NK-92 (cell line): ENCODE data around the gene TH.

Source experiments
- DNase-seq: peaks from one replicate; lab custom pipeline; 2025; ENCODE audit not compliant: unreplicated experiment; lab: John Stamatoyannopoulos, UW

TH gene

GRCh38 chr11:2163428-2163978 is 8.1 kb downstream of the TH start:
- no peak for DNase-seq

DNA sequence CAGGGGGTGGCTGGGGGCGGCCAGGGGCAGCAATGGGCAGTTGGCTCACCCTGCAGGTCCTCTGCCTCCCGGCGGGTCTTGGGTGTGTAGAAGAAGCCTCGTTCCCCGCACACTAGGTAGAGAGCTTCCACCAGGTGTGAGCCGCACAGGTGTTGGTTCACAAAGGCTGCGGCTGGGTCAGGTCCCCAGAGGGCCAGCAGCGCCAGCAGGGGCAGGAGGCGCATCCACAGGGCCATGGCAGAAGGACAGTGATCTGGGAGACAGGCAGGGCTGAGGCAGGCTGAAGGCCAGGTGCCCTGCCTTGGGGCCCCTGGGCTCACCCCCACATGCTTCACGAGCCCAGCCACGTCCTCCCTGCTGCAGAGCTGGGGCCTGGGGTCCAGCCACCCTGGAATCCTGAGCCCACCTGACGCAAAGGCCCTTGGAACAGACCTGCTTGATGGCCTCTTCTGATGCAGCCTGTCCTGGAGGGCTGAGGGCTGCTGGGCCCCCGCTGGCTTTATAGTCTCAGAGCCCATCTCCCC is 10.8 kb downstream of the TH start, which contains the start of gene INS:
INS (minus strand) TSS at position 474 of the 524 bp plus-strand sequence; CDS start at position 236, 238 bp downstream.
- no peak for DNase-seq

DNA sequence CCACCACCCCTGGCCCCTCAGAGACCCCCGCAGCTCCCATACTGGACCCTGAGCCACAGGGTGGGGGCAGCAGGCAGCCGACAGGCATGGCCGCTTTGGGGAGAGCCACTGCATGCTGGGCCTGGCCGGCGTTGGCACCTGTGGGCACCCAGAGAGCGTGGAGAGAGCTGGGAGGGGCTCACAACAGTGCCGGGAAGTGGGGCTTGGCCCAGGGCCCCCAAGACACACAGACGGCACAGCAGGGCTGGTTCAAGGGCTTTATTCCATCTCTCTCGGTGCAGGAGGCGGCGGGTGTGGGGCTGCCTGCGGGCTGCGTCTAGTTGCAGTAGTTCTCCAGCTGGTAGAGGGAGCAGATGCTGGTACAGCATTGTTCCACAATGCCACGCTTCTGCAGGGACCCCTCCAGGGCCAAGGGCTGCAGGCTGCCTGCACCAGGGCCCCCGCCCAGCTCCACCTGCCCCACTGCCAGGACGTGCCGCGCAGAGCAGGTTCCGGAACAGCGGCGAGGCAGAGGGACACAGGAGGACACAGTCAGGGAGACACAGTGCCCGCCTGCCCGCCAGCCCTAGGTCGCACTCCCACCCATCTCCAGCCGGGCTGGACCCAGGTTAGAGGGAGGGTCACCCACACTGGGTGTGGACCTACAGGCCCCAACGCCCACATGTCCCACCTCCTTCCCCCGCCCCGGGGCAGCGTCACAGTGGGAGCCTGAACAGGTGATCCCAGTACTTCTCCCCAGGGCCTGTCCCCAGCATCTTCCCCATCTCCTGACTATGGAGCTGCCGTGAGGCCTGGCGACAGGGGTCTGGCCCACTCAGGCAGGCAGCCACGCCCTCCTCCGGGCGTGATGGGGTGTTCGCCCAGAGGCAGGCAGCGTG is 11.8 kb downstream of the TH start:
- no peak for DNase-seq

DNA sequence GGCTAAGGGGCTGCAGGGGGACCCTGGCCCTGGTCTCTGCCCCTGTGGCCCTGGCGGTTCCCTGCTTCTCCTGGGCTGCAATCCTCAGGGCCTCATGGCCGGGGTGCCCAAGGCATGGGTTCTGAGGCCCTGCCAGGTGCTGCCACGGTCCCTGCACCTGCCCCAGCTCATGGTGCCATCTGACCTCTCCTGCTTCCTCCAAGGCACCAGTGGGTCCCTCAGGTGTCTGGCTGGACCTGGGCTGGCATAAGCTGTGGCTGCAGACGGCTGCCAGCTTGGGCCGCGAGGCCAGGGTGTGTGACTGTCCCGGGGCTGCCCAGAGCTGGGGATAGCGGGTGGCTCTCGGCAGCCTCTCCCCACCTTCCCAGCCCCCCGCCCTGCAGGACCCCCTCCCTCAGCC is 12.6 kb downstream of the TH start:
- no peak for DNase-seq

- DNase-seq: no peak
Measured at GRCh38 chr11:2158296-2158737, 13.3 kb downstream of the TH start.

DNA sequence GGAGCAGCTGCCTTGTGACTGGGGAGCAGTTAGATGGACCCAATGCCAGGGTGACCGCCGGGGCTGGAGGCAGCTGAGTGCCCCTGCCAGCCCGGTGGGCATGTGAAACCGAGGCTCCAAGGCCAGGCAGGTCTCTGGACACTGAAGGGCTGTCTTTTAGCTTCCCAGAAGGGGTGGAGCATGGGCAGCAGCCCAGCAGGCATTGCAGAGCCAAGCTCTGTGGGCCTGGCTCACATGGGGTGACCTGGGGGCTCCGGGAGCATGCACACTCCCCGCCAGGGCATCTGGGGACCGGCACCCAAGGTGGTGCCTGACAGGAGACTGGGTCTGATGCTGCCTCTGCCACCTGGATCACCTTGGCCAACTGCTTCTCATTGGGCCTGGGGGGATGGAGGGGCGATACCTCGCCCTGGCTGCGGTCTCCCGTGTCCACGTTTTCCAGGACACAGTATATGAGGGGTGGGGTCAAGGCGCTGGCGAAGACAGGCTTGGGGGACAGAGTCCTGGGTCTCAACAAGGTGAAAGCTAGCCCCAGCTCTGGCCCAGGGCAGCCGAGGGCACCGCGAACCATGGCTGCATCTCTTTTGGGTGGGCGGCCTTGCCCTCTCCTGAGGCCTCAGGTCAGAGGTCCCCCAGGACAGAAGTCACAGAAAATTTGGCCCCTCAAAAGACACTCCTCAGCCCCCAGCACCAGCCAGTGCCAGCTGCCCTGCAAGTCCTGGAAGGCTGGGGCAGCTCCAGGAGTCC is 14.1 kb downstream of the TH start:
- no peak for DNase-seq

GRCh38 chr11:2156416-2157182 is 15.0 kb downstream of the TH start:
- no peak for DNase-seq

- DNase-seq: no peak
Measured at GRCh38 chr11:2155511-2155910, 16.1 kb downstream of the TH start.

DNA sequence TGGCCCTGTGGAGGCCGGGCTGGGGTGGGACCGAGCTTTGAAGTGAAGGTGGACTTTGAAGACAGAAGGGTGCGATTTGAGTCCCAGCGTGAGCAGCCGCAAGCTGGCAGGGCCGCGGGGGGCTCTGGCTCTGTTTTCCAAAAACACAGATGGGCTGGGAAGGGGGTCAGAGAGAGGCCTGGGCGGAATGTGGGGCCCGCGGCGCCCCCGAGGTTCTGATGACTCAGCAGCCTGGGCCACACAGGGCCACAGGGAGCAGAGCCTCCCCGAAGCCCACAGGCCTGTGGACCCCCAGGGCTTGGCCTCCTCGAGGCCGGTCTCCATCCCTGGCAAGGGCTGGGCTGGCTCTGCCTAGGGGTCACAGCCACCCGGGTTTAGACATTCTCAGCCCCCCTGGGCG is 16.7 kb downstream of the TH start:
- DNase-seq: no peak

DNA sequence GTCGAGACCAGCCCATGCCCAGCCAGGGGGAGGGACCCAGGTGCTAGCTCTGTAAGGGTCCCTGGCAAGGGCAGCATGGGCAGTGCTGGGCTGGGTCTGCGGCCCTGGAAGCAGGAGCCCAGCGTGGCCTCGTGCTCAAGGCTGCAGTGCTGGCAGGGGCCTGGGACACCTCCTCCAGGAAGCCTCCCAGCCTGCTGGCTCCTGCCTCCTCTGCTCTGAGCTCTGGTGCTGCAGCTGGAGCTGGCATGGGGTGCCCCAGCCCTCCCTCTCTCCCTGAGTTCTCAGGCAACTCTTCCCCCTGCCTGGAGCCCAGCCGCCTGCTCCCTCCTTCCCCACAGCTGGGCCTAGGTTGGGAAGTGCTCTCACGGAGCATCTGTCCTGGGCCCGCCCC is 17.4 kb downstream of the TH start:
- DNase-seq: no peak

- no peak for DNase-seq
Measured at GRCh38 chr11:2153581-2154194, 17.9 kb downstream of the TH start.

DNA sequence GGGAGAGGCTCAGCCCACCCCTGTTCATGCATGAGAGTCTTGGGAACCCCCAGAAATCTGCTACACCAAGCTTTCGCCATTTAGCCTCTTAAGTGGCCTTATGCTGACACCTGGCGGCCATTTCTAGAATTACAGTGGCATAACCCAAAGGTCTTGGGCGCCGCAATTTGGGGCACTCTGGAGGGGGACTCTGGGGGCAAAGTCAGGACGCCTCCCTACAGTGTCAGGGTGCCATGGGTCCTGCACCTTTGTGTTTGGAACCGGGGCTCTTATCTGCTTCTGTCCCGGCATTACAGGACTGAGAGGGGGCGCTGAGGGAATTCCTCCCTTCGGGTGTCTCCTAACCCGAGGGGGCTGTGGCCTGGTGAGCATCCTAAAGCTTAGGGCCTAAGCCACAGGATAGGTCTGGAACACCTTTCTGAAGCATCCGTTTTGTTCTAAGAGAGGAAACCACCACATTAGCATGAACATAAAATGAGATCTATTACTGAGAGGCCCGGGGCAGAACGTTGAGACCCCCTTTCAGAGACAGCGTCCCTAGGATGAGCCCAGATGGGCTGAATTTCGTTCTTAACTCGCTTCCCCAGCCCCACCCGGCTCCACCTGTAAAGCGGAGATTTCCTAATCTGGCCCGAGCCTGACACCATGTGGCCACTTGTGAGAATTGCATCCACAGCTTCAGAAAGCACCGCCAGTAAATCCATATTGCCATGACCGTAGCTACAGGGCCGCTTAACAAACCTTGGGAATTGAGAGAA is 19.9 kb downstream of the TH start:
- DNase-seq: no peak

GRCh38 chr11:2149864-2150847 is 21.5 kb downstream of the TH start:
- no peak for DNase-seq

- DNase-seq: no peak
Measured at GRCh38 chr11:2149460-2149859, 22.2 kb downstream of the TH start.

GRCh38 chr11:2148595-2148994 is 23.0 kb downstream of the TH start:
- no peak for DNase-seq

- DNase-seq: no peak
Measured at GRCh38 chr11:2147391-2147790, 24.2 kb downstream of the TH start.

DNA sequence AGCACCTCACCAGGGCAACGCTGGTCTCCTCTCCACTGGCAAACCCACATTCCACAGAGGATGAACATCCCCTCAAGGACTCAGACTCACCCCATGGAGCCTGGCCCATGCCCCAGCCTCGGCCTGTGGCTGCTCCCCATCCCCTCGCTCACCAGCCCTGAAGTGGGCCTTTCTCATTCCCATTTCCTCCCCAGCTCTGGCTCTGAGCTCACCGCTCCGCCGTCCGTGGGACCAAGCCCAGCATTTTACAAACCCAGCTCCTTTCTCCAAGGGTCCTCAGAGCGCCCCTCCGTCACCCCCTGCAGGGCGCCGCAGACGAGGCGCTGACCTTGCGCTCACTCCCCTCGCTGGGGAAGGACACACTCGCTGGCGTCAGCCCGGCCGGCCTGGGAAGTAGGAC is 25.6 kb downstream of the TH start:
- DNase-seq: no peak

- no peak for DNase-seq
Measured at GRCh38 chr11:2144544-2145248, 26.9 kb downstream of the TH start.
